Umbilical cord (tissue), 2 donors: Measurements from ENCODE around the gene PFKP. TPM values are rescaled to one million over a fixed set of nuclear protein-coding genes. Genes with fewer than 3 reads are reported as not detected.
A peak's percentile ranks its signal among the peaks of the same experiment; 100 is the strongest.

Experiments used
- DNase-seq: peaks from one replicate; pipeline ENCODE4 v3.0.0-alpha.2; 2015; ENCODE audit warnings: low spot score
- total RNA-seq: library from RNA; depleted of rRNA; stranded (reverse); fragments of >200 nt; gene quantifications from one replicate; pipeline ENCODE4 v1.2.3, GENCODE V29; 2014; ENCODE audit warnings: low replicate concordance; ENCODE audit not compliant: insufficient read depth

Gene PFKP
- total RNA-seq = 174 TPM

DNA sequence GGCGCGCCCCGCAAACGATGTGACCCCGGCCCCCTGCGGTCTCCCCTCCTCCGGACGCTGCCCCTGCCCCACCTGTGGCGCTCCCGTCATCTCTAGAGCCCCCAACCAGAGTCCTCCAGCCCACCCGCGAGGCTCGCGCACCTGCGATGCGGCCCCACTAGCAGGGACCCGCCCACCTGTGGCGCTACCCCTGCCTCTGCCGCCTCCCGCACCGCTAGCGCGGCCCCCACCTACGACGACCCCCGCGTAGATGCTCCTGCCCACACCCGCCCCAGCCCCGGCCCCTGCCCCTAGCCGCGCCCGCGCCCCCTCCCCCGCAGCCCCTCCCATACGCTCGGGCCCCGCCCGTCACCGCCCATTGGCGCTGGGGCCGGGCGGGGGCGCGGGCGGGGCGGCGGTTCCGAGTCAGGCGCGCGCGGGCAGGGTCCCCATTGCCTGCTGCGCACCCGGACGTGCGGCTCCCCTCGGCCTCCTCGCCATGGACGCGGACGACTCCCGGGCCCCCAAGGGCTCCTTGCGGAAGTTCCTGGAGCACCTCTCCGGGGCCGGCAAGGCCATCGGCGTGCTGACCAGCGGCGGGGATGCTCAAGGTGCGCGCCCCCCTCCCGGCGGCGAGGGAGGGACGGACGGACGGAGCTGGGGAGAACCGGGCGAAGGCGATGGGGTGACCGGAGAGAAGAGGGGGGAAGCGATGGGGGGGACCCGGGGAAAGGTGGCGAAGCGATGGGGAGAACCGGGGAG is at the start of gene PFKP:
Gene PFKP (plus strand): TSS at position 431 of the 741 bp plus-strand sequence. CDS start 48 bp downstream, at position 479.
- DNase-seq = no peak

DNA sequence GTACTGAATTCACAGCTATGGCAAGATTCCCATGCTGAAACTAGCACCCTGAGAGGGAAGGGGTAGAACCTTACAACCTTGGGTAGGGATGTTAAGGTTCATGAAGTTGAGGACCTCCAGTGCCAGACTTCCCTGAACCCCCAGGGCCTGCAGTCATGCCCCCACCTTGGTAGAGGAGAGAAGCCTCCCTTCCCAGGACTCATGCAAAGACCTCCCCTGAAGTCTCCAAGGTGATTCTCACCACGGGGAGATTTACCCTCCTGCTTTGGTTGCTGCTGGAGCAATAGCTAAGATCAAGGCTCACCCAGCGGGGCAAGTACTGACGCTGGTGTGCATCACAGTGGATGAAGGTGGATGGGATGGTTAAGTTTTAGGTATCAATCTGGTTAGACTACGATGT is 49.1 kb upstream of the PFKP start:
- no peak for DNase-seq

DNA sequence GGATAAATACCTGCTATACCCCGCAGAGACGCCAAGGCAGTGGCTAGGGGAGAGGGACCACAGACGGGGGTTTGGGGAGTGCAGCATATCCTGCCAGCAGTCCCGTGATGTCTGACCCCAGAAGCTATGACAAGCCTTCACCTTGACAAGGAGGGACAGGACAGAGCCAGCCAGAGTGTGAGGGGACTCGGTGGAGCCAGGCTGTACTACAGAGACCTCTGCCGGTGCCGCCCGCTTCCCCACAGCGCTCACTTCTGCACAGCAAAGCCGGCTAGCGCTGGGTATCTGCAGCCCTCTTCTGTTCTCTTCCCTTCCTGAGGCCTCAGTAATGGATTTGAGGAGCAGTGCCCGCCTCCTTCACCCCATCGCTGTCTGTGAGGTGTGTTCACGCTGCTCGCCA is 47.0 kb upstream of the PFKP start:
- no peak for DNase-seq

DNA sequence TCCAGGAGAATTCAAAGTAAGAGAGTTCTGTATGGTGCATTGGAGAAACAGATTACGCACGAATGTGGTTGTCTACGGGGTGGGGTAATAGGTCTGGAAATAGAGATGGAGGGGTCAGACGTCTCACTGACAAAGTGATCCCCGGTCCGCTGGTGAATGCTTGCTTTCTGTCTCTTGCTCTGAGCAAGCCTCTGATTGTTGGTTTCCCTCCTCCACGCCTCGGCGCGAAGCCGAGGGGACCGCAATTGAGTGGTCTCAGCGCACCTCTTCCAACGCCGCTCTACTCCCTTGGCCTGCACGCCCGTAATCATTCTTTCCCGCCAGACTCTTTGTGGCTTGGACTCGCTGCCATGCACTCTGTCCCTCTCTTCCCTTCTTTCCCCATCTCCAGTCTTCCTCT is 46.5 kb upstream of the PFKP start:
- no peak for DNase-seq

DNA sequence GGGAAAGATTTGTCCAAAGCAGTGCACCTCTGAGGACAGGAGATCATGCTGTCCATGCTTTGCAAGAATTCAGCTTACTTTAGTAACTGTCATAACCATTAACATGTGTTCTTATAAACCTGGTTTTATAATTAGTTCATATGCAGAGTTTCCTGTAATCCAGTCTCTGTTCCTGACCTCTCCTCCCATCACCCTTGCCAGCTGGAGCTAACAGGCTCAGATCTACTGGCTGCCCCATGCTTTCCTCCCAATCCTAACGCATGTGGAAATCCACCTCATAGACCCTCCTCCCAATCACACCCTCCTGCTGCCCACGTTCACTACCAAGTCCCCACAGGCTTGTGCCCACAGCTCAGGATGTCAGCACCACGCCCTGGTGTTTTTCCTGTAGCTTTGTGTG is 45.3 kb upstream of the PFKP start:
- DNase-seq = no peak

DNA sequence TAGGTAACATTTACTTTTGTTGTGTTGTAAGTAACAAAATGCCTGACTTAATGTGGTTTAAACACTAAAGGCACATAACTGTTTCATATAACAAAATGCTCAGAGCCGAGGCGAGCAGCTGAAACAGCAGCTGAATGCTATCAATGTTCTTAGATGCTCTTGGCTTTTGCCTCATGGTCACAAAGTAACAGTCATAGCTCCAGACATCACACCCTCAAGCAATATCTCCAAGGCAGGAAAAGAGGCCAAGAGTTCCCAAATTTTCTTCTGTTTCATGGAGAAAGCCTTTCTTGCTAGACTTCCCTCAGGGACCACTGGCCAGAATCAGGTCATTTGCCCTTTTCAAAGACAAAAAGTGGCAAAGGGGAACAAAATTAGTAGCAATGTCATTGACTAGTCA is 43.5 kb upstream of the PFKP start:
- no peak for DNase-seq

DNA sequence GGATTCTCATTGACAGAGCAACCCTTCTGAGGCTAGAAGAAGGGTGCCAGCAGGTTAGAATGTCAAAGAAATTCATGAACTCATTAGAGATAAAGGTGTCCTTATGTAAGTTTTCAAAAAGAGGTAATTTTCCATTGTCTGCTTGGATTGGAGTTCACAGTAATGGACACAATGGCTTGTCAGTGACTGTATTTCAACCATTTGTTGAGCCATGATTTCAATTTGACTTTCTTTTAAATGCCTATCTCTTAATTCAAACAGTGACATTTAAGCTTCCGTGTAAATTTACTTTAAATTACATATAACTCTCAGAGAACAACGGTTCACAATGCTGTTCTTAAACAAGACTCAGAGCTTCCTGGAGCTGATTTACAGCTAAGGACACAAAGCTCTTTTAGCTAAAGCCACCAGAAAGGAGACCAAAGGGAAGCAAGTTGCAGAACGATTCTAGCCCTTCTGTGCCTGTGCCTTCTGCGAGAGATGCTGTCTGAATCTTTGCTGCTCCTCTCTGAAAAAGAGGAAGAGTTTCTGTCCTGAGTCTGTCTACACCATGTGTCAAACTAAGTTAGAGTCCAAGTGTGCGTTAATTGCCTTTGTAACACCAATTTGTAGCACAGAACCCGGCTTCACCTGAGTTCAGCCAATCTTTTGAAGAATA is 42.2 kb upstream of the PFKP start:
- no peak for DNase-seq

DNA sequence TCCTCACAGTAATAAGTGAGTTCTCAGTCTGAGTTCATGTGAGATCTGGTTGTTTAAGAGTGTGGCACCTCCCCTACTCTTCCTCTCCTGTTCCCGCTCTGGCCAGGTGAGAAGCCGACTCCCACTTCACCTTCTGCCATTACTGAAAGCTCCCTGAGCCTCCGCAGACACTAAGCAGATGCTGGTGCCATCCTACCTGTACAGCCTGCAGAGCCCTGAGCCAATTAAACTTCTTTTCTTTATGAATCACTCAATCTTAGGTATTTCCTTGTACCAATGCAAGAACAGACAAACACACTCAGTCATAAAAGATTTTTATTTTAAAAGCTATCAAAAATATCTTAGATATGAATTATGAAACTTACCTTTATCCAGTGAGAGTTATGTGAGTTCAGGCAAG is 39.5 kb upstream of the PFKP start:
- no peak for DNase-seq

DNA sequence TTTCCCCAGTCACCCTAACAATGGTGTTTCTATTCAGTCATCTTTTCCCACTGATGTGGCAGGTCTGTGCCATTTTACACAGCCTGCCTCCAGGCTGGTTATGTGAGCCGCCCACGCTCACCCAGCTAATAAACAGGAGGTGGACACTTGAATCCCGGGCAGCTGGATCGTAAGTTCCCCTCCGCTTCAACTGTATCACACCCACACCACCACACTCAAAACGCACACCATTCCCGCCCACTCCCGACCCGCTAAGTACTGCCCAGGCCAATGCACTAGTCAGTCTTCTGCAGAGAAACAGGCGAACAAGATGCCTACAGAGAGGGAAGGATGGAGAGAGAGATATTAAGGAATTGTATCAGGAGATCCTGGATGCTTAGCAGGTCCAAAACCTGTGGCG is 38.9 kb upstream of the PFKP start:
- no peak for DNase-seq

DNA sequence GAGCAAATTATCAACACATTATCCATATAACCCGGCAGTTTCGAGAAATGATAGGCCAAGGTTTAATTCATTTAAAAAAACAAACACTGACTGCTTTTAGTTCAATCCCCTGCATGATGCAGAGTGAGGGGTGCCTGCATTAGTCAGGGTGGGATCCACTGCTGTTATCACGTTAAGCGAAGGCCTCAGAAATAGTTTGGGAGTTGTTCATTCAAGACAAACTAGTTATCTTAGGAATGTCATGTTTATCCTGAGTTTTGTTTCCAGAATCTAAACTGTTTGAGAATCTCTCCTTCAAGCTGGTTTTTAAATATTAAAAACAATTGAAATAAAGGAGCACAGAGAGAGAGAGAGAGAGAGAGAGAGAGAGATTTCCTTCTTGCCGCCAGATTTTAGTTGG is 36.6 kb upstream of the PFKP start:
- no peak for DNase-seq

DNA sequence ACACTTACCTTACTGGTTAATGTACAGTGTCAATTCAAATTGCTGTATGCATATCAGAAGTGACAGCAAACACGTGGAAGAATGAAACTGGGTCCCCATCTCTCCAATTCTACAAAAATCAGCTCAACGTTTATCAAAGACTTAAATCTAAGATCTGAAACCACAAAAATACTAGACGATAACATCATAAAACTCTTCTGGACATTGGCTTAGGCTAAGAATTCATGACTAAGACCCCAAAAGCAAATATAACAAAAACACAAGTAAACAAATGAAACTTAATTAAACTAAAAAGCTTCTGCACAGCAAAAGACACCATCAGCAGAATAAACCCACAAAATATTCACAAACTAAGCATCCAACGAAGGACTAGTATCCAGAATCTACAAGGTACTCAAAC is 35.9 kb upstream of the PFKP start:
- no peak for DNase-seq

DNA sequence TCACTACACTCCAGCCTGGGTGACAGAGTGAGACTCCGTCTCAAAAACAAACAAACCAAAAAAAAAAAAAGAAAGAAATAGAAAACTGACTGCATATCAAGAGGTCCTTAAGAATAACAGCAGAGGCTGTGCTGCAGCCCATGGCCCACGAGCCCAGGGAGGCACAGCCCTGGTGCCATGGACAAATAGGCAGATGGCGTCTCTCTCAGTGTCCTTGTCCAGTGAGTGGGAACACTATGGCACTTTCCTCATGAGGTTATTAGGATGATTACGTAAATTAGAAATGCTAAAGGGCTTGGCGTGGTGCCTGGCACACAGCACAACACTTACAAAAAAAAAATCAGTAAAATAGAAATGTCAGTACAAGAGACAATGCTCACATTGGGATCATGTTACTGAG is 33.4 kb upstream of the PFKP start:
- DNase-seq = no peak

DNA sequence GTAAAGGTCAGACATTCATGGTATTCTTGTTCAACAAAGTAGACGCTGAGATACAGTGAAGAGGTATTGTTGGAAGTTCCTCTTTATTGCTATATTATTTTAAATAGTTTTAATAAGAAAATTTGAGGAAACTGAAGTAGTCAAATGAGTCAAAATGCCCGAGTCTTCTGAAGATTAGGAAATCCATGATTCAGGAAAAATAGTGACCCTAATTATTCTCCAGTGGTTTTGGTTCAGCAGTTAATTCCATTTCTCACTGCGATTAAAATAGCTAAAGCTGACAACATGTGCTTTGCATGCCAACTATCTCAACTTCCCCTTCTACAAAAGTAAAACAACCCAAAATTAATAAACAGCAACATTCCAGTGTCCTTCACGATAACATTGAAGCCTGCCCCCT is 32.7 kb upstream of the PFKP start:
- no peak for DNase-seq

DNA sequence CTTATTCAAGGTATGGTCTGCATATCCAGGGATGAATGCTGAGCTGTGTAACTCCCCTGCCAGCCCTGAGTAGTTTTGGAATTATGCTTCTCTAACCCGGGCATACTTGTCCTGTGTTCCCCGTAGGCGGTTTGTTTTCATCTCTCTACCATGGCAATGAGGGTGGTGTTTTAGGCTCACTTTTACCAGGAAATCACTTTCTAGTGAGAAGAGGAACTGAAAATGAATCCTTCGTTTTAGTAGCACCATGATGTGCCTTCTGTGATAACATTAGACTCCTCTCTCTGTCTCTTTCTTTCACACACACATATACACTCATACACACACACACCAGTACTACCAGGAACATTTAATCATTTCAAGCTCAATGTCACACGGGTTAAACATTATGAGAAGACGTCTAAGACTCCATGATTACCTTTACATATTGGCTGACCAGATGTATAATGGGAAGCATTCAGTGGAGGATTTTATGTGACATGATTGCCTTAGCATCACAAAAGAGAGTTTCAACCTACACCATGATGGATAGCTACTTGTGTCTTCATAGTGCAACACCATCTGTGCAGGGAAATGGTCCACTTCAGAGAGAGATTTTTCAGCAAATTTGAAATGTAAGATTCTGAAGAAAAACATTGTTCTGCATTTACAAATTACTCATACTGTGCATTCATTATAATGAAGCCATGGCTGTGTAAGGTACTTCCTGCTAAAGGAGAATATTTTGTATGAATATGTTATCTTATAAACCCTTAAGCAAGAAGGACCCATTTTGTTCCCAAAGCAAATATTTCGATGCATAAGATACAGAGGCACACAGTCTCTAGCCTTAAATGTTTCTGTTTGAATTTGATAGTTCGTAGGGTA is 31.0 kb upstream of the PFKP start:
- peak; percentile 36 for DNase-seq

DNA sequence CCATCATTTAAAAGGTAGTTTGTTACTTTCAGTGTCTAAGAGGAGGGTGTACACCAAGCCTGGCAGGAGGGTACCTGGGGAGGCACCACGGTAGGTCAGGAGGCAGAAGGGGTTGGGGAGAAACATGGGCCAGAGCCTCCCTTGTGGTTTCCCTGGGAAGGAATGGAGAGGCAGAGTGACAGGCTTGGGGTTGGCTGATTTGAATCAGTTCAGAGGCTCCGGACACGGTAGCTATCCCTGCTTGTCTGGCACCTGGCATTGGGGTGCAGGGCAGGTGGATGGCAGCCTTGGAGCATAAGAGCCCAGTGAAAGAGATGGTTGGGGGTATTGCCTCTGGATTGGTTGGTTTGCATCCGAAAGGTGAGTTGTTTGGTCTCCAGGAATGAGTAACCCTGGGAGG is 30.2 kb upstream of the PFKP start:
- no peak for DNase-seq

DNA sequence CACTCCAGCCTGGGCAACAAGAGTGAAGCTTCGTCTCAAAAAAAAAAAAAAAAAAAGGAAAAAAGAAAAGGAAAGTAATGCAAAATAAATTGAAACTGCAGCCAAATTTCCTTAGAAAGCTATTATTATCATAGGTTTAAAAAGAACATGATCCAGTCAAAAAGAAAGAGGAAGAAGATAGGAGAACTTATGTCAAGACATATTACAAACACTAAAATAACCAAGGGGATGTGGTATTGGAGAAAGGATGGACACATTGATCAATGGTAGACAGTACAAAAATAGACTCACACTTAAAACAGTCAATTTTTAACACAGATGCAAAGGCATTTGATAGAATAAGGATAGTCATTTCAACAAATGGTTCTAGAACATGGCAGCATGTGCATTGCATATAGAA is 27.3 kb upstream of the PFKP start:
- DNase-seq = peak; percentile 23

DNA sequence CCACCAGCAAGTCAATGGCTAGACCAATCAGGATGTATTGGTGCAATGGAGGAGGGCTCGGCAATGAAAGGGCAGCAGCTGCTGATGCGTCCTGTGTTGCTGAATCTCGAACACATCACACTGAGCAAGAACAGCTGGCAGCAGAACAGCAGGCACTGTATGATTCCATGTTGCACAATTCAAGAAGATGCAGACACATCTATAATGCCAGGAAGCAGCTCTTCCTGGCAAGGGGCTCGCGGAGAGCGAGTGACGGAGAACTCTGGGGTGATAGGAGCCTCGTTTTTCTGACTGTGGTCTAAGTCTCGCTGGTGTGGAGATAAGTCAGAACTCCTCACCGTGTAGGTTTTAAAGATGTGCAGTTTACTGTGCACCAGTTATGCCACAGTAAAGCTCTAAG is 24.8 kb upstream of the PFKP start:
- DNase-seq = no peak

DNA sequence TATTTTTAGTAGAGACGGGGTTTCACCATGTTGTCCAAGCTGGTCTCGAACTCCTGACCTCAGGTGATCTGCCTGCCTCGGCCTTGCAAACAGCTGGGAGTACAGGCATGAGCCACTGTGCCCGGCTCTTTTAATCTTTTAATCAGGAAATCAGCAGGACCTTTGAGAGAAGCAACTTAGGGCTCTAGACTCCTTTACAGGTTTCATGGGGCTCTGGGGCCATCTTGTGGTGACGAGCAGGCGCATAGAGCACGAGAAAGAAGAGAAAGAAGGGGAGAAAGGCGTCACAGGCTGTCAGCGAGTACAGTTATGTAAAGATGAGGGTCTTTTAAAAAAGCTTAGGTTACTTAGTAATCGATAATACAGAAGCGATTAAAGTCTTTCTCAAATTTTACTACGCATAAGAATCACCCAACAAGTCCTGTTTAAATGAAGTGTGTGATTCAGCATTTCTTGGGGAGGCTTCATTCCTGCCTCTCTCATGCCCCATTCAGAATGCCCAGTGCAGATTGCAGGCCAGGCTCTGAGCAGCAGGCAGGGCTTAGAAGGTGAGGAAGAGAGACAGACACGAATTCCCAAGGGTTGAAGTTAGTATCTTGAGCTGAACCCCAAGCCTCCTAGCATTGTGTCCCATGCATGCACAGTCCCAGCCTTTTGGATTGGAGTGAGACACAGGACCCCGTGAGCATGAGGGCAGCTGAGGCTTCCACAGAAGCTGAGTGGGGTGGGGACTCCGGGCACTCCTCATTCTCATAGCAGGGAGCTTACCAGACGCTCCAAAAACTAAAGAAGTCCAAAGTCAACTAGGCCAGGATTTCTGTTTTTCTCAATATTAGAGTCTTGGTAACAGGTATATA is 23.6 kb upstream of the PFKP start:
- DNase-seq = peak; percentile 86

DNA sequence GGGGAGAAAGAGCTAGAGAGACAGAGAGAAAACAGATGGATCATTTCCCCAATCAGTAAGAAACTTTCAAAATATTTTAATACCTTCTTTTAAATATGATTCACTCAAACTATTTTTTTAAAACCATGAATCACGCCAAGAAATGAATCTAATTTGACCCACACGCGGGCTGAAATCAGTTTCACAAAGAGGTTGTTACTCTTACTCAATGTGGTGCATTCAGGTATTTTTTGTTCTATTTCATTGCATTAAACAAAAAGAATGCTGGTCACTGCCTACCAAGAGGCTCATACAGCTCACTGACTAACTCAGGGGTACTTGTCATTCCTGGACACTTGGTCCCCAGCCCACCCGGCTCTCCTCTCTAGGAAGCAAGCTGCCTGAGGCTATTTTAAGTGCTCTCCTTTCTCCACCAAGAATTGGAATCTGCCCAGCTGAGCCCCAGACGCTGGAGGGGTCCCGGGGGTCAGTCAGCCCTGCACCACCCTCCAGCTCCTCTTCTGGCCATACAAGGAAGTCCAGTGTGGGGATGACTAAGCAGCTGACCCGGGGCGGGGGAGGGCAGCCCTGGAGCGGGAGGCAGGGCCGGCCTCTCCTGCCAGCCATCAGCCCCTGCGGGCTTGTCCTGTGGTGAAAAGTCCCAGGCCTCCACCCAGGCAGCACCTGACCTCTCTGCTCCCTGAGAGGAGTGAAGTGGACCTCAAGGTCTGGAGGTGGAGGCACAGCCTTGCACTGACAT is 21.7 kb upstream of the PFKP start:
- DNase-seq = peak; percentile 79

DNA sequence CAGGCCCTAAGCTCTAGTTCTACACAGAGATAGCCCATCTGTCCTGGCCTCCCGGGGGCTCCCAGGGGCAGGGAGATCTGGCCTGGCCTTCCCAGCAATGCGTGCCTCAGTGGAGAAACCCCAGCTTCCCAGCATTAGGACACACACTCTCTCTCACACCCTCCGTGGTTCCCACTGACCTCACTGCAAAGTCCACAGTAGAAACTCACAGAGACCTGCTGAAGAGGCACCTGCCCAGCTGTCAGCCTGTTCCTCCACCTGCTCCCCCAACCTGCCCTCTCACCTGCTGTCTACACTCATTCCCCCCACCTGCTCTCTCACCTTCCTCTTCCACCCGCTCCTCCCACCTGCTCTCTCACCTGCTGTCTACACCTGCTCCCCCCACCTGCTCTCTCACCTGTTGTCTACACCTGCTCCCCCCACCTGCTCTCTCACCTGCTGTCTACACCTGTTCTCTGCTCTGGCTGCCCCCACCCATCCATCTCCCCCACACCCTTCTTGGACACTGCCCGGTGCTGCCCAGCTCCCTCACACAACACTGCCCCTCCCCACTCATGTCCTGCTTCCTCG is 21.1 kb upstream of the PFKP start:
- DNase-seq = no peak
